Activated T-cell treated with anti-CD3 and anti-CD28 coated beads for 48 hours (primary cell): ENCODE measurements around the gene CPSF4L.

ENCODE experiments used
- DNase-seq: peaks from one replicate; pipeline ENCODE4 v3.0.0-alpha.2; 2020; ENCODE audit warnings: low read depth

Gene CPSF4L

GRCh38 chr17:73232587-73233373 lies 28.9 kb downstream of the CPSF4L start:
- peak; percentile 26 for DNase-seq

GRCh38 chr17:73231841-73232586 lies 29.7 kb downstream of the CPSF4L start:
- DNase-seq = peak; percentile 96

DNA sequence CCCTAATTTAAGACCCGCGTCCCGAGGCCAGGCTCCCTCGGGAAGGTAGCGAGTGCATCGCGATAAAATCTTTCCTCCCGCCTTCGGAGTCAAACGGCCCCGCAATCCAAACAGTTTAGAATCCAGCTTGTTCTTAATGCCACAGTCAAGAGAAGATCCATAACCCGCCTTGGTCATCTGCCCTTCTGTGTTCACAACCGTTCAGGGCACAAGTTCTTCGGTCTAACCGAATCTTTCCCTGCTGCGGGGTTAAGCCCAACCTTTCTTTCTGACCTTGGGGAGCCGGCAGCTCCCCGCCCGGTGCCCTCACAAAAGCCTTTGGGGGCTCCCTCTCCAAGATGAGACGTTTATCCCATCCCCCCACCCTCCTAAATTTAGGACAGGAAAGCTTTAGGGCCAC lies 30.3 kb downstream of the CPSF4L start:
- DNase-seq = no peak

DNA sequence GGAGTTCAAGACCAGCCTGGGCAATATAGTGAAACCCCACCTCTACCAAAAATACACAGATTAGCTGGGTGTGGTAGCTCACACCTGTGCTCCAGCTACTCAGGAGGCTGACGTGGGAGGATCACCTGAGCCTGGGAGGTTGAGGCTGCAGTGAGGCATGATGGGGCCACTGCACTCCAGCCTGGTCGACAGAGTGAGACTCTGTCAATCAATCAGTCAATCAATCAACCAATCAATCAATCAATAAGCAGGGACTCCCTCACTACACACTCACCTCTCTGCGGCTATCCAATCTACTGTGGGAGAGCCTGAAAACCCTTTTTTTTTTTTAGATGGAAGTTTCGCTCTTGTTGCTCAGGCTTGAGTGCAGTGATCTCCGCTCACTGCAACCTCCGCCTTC lies 31.6 kb downstream of the CPSF4L start:
- no peak for DNase-seq

DNA sequence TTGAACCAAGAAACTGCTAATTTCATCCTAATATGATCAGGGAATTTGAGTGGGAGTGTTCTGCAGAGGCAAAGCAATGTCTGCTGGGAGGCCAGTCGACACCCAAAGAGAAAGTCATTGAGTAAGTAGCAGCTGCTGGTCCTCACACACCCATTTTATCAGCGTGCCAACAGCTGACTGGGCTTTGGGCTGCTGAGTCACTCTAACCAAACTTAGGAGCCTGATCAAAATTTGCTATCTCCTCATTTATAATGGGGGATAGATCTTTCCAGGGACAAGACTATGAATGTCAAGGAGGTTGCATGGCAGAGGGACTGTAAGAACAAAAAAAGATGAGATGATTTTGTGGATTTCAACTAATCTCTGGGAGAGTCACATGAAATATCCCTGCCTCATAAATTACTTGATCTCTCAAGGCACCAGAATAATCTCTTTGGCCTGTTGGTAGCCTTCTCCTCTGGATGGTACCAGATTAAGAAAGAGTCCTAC lies 32.9 kb downstream of the CPSF4L start:
- no peak for DNase-seq

GRCh38 chr17:73227944-73228343 lies 33.7 kb downstream of the CPSF4L start:
- no peak for DNase-seq

- DNase-seq = no peak
Measured at GRCh38 chr17:73227379-73227778, 34.3 kb downstream of the CPSF4L start.

DNA sequence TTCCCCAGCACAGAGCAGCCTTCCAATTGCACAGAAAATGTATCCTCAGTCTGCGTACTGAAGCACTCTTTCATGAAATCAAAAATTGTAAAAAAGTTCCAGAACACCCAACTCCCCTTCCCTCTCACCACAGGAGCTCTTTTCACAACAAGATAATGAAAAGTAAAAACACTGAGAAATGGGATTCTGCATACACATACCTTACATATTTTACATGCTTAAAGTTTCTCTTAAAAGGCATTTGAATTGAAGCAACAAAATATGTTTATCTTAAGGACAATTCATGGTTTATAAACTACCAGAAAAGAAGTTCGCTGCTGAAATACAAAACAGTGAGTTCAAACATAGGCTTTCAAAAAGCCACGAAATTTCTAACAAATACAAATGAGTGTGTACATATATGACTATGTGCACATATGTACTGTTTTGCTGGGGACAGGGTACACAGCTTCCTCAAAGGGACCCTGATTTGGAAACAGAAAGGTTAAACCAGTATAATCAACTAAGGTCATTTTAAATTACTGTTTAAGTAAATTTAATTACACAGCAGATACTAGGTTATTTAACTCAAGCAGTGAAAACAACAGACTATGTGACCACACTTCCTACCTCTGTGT lies 35.0 kb downstream of the CPSF4L start:
- no peak for DNase-seq

GRCh38 chr17:73224663-73225305 lies 36.9 kb downstream of the CPSF4L start:
- no peak for DNase-seq

- no peak for DNase-seq
Measured at GRCh38 chr17:73224237-73224636, 37.4 kb downstream of the CPSF4L start.

DNA sequence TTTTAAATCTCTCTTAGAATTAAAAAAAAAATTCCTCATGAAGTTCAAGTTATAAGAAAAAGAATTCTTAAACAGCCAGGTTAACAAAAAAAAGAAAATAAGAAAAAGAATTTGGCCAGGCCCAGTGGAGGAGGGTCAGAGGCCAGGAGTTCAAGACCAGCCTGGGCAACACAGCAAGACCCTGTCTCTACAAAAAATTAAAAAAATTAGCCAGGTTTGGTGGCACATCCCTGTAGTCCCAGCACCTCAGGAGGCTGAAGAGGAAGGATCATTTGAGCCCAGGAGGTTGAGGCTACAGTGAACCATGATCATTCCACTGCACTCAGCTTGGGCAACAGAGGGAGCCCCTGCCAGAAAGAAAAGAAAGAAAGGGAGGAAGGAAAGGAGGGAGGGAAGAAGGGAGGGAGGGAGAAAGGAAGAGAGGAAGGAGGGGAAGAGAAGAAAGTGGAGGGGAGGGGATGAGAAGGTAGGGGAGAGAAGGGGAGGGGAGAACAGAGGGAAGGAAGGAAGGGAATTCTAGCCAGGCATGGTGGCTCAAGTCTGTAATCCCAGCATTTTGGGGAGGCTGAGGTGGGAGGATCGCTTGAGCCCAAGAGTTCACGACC lies 38.0 kb downstream of the CPSF4L start:
- no peak for DNase-seq

DNA sequence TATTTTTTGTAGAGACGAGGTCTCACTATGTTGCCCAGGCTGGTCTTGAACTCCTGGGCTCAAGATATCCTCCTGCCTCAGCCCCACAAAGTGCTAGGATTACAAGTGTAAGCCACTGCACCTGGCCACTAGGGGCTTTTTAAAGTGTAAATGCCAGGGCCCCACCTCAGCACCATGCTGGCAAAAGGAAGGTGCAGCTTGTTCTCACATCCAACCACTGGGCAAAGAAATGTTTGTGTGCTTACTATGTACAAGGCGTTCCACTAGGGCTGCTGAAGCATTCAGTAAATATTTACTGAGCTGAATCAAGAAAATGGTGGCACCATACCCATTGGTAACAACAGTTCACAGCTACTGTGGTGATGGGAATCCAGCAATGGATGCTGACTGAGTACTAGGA lies 46.2 kb downstream of the CPSF4L start:
- DNase-seq = no peak

DNA sequence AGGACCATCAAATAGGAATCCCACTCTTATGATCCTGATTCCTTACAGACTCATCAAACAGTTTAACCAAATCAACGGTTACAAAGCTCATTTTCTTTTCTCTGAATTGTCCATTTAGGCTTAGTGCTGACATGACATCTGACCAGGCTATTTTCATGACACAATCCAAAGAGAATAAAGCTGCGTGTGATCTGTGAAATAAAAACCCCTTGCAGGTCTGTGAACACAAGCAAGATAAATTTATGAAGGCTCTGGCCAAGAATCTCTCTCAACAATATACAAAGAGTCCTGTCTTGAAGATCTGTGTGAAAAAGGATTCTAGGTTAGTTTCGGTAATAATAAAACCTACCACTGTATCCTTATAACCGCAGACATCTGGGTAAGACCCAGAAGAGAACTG lies 46.8 kb downstream of the CPSF4L start:
- DNase-seq = no peak

DNA sequence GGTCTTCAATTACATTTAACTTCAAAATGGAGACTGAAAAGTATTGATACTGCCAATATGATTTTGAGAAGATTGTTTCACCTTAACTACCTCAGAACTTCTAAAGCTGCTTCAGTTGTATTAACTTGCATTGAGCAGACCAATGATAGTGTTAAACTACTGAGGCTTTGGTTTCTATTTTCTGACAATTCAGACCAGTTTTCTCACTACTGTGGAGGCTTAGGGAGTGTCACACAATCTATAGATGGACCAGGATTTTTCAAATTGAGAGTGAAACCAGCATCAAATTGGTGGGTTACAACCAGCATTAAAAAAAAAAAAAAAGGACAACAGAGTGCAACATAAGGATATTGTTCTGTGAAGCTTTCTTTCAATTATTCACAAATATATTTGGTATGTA lies 47.7 kb downstream of the CPSF4L start:
- no peak for DNase-seq

- DNase-seq = no peak
Measured at GRCh38 chr17:73211745-73212144, 49.9 kb downstream of the CPSF4L start.

DNA sequence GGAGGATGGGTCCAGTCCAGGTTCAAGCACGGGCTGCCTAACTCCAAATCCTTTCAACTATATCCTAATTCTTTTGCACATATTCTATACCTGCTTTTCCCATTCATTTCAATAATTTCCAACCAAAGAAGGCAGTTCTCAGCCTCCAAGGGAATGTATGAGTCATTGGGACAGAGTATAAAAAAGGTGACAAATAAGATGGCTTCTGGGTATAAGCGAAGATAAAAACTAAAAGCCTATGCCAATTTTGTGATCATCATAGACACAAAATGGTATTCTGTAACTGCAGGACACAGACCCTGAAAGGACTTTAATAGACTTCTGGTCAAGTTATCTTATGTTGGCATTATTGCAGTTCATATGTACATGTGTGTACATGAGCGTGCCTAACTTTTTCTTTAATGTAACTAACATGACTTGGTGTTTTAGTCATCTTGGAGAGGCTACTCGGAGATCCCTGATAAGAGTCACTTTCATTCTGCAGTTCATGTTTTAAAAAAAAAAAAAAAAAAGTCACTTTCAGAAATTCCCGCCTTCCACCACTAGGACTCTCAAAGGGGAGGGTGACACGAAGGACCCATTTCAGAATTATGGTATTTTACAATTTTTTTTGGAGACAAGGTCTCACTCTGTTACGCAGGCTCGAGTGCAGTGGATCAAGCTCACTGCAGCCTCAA lies 51.5 kb downstream of the CPSF4L start:
- DNase-seq = no peak

GRCh38 chr17:73209436-73209835 lies 52.2 kb downstream of the CPSF4L start:
- no peak for DNase-seq

- no peak for DNase-seq
Measured at GRCh38 chr17:73208139-73208827, 53.4 kb downstream of the CPSF4L start.

- DNase-seq = no peak
Measured at GRCh38 chr17:73205459-73205961, 56.2 kb downstream of the CPSF4L start.

DNA sequence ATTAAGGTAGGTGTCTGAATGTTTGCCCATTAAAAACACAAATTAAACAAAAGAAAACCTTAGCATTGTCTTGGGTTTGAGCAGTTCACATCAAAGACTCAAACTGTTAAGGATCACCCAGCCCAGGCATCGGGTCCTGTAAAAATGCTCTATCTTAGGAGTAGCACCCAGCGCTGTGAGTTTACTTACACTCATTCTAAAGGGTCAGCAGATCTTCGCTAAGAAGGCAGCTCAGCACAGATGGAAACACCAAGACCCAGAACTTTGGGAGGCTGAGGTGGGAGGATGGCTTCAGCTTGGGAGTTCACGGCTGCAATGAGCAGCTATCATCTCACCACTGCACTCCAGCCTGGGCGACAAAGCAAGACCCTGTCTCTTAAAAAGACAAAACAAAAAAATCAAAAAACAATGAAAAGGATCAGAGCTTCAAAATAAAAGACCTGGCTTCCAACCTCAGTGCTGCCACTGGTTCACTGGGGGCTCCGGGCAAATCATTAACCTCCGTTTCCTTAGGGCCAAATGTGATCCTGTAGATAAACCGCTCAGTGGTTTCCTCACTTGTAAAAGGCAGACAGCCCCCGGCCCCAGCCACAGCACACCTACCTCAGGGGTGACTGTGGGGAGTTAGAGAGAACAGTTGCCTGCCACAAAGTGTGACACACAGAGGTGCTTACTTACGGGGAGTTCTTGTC lies 57.7 kb downstream of the CPSF4L start:
- no peak for DNase-seq
